HUES48 (cell line): ENCODE measurements around the gene CYBA.

Experiments used
- H3K27ac ChIP-seq: one replicate; pipeline ENCODE4 v1.7.0; 2013; ENCODE audit warnings: low read depth, low read length, inconsistent platforms
- H3K27me3 ChIP-seq: 2 replicates; pipeline ENCODE4 v1.6.1; 2013; ENCODE audit warnings: mild to moderate bottlenecking, low read length; ENCODE audit not compliant: control insufficient read depth, insufficient read depth
- H3K36me3 ChIP-seq: 2 replicates; pipeline ENCODE4 v1.6.1; 2013; ENCODE audit warnings: low read length; ENCODE audit not compliant: control insufficient read depth, insufficient read depth
- H3K4me1 ChIP-seq: 2 replicates; pipeline ENCODE4 v1.6.1; 2013; ENCODE audit warnings: mild to moderate bottlenecking, low read length; ENCODE audit not compliant: control insufficient read depth, insufficient read depth
- H3K4me3 ChIP-seq: 2 replicates; pipeline ENCODE4 v1.5.1; 2013; ENCODE audit warnings: mild to moderate bottlenecking, low read depth, low read length
- H3K9ac ChIP-seq: 2 replicates; pipeline ENCODE4 v1.6.1; 2013; ENCODE audit warnings: mild to moderate bottlenecking, low read depth, low read length, moderate library complexity
- H3K9me3 ChIP-seq: 2 replicates; pipeline ENCODE4 v1.6.1; 2013; ENCODE audit warnings: low read length; ENCODE audit not compliant: control insufficient read depth, insufficient read depth

CYBA gene

DNA sequence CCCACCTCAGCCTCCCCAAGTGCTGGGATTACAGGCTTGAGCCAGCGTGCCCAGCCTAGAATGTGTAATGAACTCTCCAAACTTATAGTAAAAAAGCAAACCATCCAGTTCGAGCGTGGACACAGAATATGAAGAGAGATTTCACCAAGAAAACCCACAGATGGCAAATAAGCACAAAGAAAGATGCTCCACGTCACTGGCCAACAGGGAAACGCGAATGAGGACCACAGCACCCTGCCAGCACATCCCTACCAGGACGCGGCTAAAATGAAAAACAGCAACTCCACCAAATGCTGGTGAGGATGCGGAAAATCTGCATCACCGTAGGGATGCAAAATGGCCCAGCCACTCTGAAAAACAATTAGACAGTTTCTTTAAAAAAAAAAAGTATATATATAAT is 10.6 kb upstream of the CYBA start:
- no peak overlapping the region for H3K4me3 ChIP-seq
- H3K27me3 ChIP-seq, result no peaks in the 10 kb centered on the region
- H3K4me1 ChIP-seq, result peaks cover 4% of the 10 kb centered on the region; the same call in 1 of the 2 replicates
- no peaks in the 10 kb centered on the region for H3K9me3 ChIP-seq
- no peak overlapping the region for H3K9ac ChIP-seq
- peaks cover 26% of the 10 kb centered on the region for H3K36me3 ChIP-seq
- H3K27ac ChIP-seq, result no peak overlapping the region

DNA sequence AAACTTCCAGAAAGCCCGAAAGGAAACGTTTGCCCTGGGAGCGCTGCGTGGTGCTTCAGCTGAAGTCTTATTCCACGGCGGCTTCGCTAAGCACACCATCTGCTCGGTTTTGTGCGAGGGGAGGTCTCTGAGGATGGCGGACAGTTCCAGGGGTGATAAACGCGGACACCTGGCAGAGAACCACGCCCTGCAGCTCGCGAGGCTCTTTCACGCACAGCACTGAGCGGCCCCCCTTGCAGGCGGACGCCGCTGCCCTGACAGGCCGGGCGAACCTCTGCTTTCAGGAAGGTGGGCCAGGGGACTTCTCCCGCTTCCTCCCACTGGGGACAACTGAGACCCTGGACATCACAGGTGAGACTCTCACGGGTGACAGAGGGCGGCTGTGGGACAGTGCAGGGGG is 8.3 kb upstream of the CYBA start:
- no peak overlapping the region for H3K9ac ChIP-seq
- H3K4me1 ChIP-seq, result peaks cover 4% of the 10 kb centered on the region; the same call in 1 of the 2 replicates
- H3K27me3 ChIP-seq, result no peaks in the 10 kb centered on the region
- no peak overlapping the region for H3K27ac ChIP-seq
- no peak overlapping the region for H3K4me3 ChIP-seq
- peaks cover 42% of the 10 kb centered on the region for H3K36me3 ChIP-seq
- H3K9me3 ChIP-seq, result no peaks in the 10 kb centered on the region

DNA sequence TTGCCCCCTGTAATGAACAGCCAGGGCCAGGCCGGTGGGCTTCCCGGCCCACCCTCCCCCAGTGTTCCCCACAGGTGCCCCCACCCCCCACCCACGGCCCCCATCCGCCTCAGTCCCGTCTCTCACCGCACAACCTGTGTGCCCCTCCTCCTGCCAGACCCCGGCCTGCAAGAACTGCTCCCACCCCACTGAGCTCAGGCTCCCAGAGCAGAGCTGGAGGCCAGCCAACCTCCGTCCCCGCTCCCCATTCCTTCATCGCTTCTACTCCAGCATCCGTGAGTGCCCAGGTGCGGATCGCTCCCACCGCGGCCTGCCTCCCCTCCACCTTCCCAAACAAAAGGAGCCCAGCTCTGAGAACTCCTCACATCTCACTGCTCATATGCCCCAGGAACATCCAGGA is 7.9 kb upstream of the CYBA start:
- H3K9ac ChIP-seq, result no peak overlapping the region
- H3K27me3 ChIP-seq, result no peaks in the 10 kb centered on the region
- H3K4me3 ChIP-seq, result no peak overlapping the region
- no peaks in the 10 kb centered on the region for H3K9me3 ChIP-seq
- H3K4me1 ChIP-seq, result peaks cover 4% of the 10 kb centered on the region; the same call in 1 of the 2 replicates
- H3K27ac ChIP-seq, result no peak overlapping the region
- H3K36me3 ChIP-seq, result peaks cover 46% of the 10 kb centered on the region

DNA sequence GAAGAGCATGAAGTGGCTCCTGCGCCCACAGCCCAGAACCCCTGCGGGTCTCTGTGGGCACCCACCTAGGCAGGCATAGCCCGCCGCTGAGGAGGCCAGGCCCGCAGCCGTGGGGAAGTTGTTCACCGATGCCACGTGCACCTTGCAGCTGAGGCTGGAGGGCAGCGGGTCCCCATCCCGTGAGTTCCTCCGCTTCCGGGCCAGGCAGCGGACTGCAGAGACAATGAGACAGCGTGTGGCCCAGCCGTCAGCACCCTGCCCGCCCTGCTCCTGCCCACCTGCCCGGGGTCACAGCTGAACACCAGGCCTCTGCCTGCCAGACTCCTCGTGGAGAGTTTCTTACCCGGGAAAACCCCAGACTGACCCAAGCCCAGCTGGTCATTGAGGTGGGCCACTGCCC is 6.5 kb upstream of the CYBA start:
- Histone ChIP-seq H3K36me3 (peaks cover 57% of the 10 kb centered on the region), H3K4me1 (peaks cover 4% of the 10 kb centered on the region; the same call in 1 of the 2 replicates), H3K9me3 (no peaks in the 10 kb centered on the region), H3K27ac (no peak overlapping the region), H3K4me3 (no peak overlapping the region), H3K9ac (no peak overlapping the region), H3K27me3 (no peaks in the 10 kb centered on the region)

DNA sequence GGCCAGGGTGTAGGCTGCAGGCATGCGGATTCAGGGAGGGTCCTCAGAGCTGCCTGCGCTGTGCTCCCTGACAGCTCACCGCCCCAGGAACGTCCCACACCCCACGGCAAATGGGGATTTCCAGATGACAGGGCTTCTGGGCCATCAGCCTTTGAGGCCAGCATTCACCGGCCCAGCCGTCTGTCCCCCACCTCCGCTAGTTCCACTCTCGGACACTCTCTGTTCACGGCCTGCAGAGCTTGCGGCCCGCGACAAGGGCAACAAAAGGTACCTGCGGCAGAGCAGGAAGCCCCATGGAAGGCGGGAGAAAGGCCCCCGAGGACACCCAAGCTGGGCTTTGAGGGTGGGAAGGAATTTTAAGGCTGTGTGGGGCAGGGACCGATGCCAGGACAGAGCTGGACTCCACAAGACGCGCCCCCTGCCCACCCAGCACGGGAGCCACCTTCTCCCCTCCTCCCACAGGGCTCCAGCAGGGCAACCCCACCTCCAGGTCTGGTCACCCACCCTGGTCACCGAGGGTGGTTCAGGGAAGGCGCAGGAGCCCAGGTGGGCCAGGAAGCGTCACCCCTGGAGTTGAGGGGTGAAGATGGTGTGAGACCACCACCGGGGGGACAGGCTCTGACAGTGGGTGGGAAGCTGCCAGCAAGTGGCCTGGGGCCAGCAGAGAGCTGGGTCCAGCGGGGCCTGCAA is 5.6 kb upstream of the CYBA start:
- Histone ChIP-seq H3K4me3 (no peak overlapping the region), H3K27me3 (no peaks in the 10 kb centered on the region), H3K36me3 (peaks cover 58% of the 10 kb centered on the region), H3K9ac (no peak overlapping the region), H3K4me1 (peaks cover 1% of the 10 kb centered on the region), H3K9me3 (no peaks in the 10 kb centered on the region), H3K27ac (no peak overlapping the region)

DNA sequence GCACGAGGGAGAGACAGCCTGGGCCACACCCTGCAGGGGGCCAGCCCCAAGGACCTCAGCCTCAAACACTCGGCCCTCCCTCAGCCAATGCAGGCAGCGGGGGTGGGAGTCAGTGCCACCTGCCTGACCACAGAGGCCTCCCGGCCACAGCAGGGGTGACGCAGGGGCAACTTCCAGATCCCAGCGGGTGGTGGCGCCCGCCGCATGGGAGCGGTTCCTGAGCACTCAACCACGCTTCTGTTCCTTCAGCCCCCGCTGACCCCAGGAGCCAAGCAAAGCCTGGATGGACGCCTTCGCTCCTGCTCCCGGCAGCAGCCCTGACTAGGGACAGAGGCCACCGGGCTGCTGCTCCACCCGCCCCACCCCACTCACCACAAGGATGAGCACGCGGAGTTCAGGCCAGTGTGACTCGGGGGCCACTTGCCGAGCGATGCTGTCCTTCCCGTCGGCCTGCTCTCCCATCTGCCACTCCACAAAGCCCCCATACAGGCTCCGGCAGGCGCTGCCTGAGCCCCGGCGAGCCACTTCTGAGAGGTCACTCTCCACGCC is 5.0 kb upstream of the CYBA start:
- Histone ChIP-seq H3K4me3 (no peak overlapping the region), H3K4me1 (peaks cover 6% of the 10 kb centered on the region), H3K9ac (no peak overlapping the region), H3K27ac (no peak overlapping the region), H3K9me3 (no peaks in the 10 kb centered on the region), H3K36me3 (peaks cover 58% of the 10 kb centered on the region), H3K27me3 (no peaks in the 10 kb centered on the region)

DNA sequence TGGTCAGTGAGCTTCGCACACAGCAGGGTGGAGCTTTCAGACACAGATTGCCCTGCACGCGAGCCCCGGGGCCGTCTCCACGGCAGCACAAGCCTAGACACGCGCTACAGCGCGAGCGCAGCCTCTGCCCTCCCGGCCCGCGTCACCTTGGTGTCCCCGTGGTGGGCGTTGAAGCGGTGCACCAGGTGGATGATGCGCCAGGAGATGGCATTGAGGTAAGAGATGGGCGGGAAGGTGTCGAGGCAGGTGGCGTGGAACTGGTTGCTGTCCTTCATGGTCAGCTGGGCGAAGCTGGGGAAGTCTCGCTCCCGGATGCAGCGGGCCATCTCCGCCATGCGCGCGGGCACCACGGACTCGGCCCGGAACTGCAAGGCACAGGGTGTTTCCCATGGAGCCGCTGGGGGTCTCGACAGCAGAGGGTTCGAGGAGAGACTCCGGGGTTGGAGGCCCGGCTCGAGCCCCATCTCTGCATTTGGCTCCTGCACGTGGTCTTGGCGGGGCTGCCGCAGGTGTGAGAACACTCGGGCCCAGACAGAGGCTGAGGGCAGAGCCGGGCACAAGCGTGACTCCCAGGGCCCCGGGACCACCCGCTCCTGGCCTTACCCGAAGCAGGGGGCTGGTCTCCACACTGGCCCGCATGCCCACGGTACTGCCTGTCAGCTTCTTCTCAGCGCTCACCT is 4.3 kb upstream of the CYBA start:
- Histone ChIP-seq H3K4me1 (peaks cover 6% of the 10 kb centered on the region), H3K36me3 (peaks cover 58% of the 10 kb centered on the region), H3K27me3 (no peaks in the 10 kb centered on the region), H3K9ac (no peak overlapping the region), H3K9me3 (no peaks in the 10 kb centered on the region), H3K27ac (no peak overlapping the region), H3K4me3 (no peak overlapping the region)

DNA sequence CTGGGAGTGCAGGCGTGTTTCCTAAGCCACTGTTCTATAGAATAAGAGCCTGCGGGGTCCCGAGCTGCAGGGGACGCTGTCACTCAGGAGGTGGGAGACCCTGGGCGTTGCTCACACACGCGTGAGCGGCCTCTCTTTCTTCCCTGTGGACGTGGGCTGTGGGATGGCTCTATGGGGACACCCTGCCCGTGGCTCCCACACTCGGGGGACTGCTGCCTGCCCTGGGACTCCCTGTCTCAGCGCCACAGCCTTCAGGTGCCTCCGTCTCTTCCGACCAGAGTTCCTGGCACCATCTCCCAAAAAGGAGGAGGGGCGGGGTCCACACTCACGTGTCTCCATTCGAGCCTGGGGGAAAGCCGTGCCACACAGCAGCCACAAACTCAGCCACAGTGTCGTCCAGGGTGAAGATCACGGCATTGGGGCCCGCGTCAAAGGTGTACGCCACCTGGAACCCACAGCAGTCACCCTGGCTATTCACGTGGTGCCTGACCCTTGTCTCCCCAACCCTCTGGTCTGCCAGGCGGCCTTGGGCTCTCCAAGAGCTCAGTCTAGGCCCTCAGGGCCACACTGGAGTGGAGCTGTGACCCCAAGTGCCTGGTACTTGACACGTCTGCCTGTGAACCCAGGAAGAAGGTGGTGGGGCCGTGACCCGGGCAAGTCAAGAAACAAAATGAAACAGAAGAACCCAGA is 3.7 kb upstream of the CYBA start:
- H3K27me3 ChIP-seq, result no peaks in the 10 kb centered on the region
- H3K27ac ChIP-seq, result no peak overlapping the region
- H3K4me1 ChIP-seq, result peaks cover 6% of the 10 kb centered on the region
- no peak overlapping the region for H3K9ac ChIP-seq
- H3K4me3 ChIP-seq, result no peak overlapping the region
- H3K9me3 ChIP-seq, result no peaks in the 10 kb centered on the region
- H3K36me3 ChIP-seq, result peaks cover 58% of the 10 kb centered on the region

DNA sequence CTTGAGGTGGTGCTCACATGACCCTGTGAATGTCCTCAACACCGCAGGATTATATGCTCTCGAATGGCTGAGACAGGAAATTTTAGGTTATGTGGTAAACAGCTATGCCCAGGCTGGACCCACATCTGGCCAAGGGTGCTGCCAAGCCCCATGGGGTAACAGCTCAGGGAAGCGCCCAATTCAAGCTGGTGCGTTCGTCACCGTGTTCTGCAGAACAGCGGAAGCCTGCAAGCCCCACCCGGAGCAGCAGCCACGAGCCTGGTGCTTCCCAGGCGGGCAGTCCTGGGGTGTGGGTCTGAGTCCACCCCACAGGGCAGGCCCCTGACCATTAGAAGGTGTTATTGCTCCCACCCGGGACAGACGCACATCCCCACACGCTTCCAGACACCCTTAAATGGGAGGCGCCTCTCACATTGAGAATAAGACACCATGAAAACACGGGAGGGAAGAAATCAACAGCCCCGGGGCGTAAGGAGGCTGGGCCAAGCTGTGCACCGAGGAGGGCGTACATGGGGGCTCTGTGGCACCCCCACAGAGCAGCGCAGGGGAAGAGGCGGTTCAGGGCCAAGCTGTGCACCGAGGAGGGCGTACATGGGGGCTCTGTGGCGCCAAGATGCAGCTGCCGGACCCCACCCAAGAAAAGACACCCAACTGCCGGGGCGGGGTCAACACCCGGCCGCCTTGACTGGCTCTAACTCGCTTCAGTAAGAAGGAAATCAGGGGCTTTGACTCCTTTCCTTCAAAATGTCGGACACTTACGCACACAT is 2.9 kb upstream of the CYBA start:
- H3K36me3 ChIP-seq, result peaks cover 58% of the 10 kb centered on the region
- no peak overlapping the region for H3K27ac ChIP-seq
- H3K9me3 ChIP-seq, result no peaks in the 10 kb centered on the region
- H3K27me3 ChIP-seq, result no peaks in the 10 kb centered on the region
- no peak overlapping the region for H3K9ac ChIP-seq
- peaks cover 6% of the 10 kb centered on the region for H3K4me1 ChIP-seq
- H3K4me3 ChIP-seq, result no peak overlapping the region

DNA sequence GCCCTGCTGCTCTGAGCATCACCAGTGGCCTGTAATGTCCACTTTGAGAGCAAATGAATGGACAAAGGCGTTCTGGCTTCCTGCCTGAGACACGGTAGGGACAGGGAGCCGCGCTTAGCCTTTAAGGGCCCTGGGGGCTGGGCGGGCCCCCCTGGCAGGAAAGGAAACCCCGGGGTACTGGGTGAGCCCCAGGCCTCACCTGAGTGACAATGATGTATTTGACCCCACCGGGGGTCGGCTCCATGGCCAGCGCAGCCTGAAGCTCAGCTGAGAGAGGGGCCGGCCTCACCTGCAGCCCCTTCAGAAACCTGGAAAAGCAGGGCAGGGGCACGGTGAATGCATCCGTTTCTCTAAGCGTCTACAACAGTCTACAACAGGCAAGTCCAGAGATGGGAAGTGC is 2.2 kb upstream of the CYBA start:
- Histone ChIP-seq H3K9me3 (no peaks in the 10 kb centered on the region), H3K4me3 (no peak overlapping the region), H3K36me3 (peaks cover 54% of the 10 kb centered on the region), H3K27me3 (no peaks in the 10 kb centered on the region), H3K9ac (no peak overlapping the region), H3K27ac (no peak overlapping the region), H3K4me1 (peaks cover 6% of the 10 kb centered on the region)
